Measurements from ENCODE around the gene GMCL2. TPM values are rescaled to one million over a fixed set of nuclear protein-coding genes. Genes with fewer than 3 reads are reported as not detected.

The GMCL2 gene
- total RNA-seq, 2 experiments from 2014 or later = not detected

- Histone ChIP-seq H3K27ac (ENCODE audit: low read depth, low read length, poor library complexity, severe bottlenecking) (no peak overlapping the region), H3K4me3 (ENCODE audit: low read depth, low read length, poor library complexity, severe bottlenecking) (peak overlapping the region; percentile 85), H3K9me2 (ENCODE audit: insufficient read depth, low read length) (no peaks in the 10 kb centered on the region), H3K79me2 (ENCODE audit: insufficient read depth, low read depth, low read length) (peaks cover 18% of the 10 kb centered on the region), H3K9me3 (ENCODE audit: low read length) (no peaks in the 10 kb centered on the region), H3K36me3 (ENCODE audit: insufficient read depth, low read length) (peaks cover 70% of the 10 kb centered on the region), H3K4me1 (ENCODE audit: insufficient read depth, low read length, poor library complexity, severe bottlenecking) (peaks cover 42% of the 10 kb centered on the region), H4K20me1 (ENCODE audit: insufficient read depth, low read length) (no peaks in the 10 kb centered on the region), H3K4me2 (ENCODE audit: low read length) (peak overlapping the region; percentile 88; the same call in 1 of the 2 replicates), H2AFZ (ENCODE audit: low read length) (no peak overlapping the region)
- no TSS peak for BruUV-seq (replicated peaks)
- intact Hi-C loops (cut with micrococcal nuclease; ENCODE audit: unreplicated experiment) = no loop called here
- POLR2A ChIA-PET = no interaction called here
- CTCF ChIA-PET (ENCODE audit: unreplicated experiment) = interaction anchor here (0.6 kb wide), 1 partner anchor 611 kb away, joined by 3 read pairs; no protein-coding TSS in a partner anchor
- DNase-seq (ENCODE audit: low spot score) = no peak
- TF ChIP-seq EZH2phosphoT487 (IDR thresholded peaks at IDR 0.05; ENCODE audit: borderline replicate concordance, low read depth, low read length) (no peak), CTCF (conservative IDR thresholded peaks at IDR 0.05; ENCODE audit: low read length) (peak; percentile 40)
These were observed 36.0 kb downstream of the GMCL2 start for GRCh38 chr5:178150977-178151734.

GRCh38 chr5:178149199-178149932 lies 37.8 kb downstream of the GMCL2 start:
- no peak overlapping the region for H2AFZ ChIP-seq (ENCODE audit: low read length)
- ChIA-PET POLR2A (no interaction called here), CTCF (ENCODE audit: unreplicated experiment) (no interaction called here)
- no peak overlapping the region for H3K27ac ChIP-seq (ENCODE audit: low read depth, low read length, poor library complexity, severe bottlenecking)
- no peaks in the 10 kb centered on the region for H3K9me2 ChIP-seq (ENCODE audit: insufficient read depth, low read length)
- DNase-seq (ENCODE audit: low spot score) = no peak
- H3K79me2 ChIP-seq (ENCODE audit: insufficient read depth, low read depth, low read length) = peaks cover 18% of the 10 kb centered on the region
- peaks cover 84% of the 10 kb centered on the region for H3K36me3 ChIP-seq (ENCODE audit: insufficient read depth, low read length)
- TF ChIP-seq EZH2phosphoT487 (IDR thresholded peaks at IDR 0.05; ENCODE audit: borderline replicate concordance, low read depth, low read length) (no peak), CTCF (conservative IDR thresholded peaks at IDR 0.05; ENCODE audit: low read length) (no peak)
- intact Hi-C loops (cut with micrococcal nuclease; ENCODE audit: unreplicated experiment) = no loop called here
- BruUV-seq (replicated peaks) = no TSS peak
- H3K4me2 ChIP-seq (ENCODE audit: low read length) = no peak overlapping the region
- H3K9me3 ChIP-seq (ENCODE audit: low read length) = no peaks in the 10 kb centered on the region
- peaks cover 25% of the 10 kb centered on the region for H3K4me1 ChIP-seq (ENCODE audit: insufficient read depth, low read length, poor library complexity, severe bottlenecking)
- no peaks in the 10 kb centered on the region for H4K20me1 ChIP-seq (ENCODE audit: insufficient read depth, low read length)
- no peak overlapping the region for H3K4me3 ChIP-seq (ENCODE audit: low read depth, low read length, poor library complexity, severe bottlenecking)

Measured in OCI-LY7 (cell line).